Measurements from ENCODE around the gene TEX19. TPM values are rescaled to one million over a fixed set of nuclear protein-coding genes. Genes with fewer than 3 reads are reported as not detected.

TEX19 gene
- total and polyA plus RNA-seq, 2 of the 8 experiments (the other 6 are each of a cell fraction or from before 2014, with no cell fraction given), result 0.54 to 0.80 TPM

- TF ChIP-seq, protein P1, sequence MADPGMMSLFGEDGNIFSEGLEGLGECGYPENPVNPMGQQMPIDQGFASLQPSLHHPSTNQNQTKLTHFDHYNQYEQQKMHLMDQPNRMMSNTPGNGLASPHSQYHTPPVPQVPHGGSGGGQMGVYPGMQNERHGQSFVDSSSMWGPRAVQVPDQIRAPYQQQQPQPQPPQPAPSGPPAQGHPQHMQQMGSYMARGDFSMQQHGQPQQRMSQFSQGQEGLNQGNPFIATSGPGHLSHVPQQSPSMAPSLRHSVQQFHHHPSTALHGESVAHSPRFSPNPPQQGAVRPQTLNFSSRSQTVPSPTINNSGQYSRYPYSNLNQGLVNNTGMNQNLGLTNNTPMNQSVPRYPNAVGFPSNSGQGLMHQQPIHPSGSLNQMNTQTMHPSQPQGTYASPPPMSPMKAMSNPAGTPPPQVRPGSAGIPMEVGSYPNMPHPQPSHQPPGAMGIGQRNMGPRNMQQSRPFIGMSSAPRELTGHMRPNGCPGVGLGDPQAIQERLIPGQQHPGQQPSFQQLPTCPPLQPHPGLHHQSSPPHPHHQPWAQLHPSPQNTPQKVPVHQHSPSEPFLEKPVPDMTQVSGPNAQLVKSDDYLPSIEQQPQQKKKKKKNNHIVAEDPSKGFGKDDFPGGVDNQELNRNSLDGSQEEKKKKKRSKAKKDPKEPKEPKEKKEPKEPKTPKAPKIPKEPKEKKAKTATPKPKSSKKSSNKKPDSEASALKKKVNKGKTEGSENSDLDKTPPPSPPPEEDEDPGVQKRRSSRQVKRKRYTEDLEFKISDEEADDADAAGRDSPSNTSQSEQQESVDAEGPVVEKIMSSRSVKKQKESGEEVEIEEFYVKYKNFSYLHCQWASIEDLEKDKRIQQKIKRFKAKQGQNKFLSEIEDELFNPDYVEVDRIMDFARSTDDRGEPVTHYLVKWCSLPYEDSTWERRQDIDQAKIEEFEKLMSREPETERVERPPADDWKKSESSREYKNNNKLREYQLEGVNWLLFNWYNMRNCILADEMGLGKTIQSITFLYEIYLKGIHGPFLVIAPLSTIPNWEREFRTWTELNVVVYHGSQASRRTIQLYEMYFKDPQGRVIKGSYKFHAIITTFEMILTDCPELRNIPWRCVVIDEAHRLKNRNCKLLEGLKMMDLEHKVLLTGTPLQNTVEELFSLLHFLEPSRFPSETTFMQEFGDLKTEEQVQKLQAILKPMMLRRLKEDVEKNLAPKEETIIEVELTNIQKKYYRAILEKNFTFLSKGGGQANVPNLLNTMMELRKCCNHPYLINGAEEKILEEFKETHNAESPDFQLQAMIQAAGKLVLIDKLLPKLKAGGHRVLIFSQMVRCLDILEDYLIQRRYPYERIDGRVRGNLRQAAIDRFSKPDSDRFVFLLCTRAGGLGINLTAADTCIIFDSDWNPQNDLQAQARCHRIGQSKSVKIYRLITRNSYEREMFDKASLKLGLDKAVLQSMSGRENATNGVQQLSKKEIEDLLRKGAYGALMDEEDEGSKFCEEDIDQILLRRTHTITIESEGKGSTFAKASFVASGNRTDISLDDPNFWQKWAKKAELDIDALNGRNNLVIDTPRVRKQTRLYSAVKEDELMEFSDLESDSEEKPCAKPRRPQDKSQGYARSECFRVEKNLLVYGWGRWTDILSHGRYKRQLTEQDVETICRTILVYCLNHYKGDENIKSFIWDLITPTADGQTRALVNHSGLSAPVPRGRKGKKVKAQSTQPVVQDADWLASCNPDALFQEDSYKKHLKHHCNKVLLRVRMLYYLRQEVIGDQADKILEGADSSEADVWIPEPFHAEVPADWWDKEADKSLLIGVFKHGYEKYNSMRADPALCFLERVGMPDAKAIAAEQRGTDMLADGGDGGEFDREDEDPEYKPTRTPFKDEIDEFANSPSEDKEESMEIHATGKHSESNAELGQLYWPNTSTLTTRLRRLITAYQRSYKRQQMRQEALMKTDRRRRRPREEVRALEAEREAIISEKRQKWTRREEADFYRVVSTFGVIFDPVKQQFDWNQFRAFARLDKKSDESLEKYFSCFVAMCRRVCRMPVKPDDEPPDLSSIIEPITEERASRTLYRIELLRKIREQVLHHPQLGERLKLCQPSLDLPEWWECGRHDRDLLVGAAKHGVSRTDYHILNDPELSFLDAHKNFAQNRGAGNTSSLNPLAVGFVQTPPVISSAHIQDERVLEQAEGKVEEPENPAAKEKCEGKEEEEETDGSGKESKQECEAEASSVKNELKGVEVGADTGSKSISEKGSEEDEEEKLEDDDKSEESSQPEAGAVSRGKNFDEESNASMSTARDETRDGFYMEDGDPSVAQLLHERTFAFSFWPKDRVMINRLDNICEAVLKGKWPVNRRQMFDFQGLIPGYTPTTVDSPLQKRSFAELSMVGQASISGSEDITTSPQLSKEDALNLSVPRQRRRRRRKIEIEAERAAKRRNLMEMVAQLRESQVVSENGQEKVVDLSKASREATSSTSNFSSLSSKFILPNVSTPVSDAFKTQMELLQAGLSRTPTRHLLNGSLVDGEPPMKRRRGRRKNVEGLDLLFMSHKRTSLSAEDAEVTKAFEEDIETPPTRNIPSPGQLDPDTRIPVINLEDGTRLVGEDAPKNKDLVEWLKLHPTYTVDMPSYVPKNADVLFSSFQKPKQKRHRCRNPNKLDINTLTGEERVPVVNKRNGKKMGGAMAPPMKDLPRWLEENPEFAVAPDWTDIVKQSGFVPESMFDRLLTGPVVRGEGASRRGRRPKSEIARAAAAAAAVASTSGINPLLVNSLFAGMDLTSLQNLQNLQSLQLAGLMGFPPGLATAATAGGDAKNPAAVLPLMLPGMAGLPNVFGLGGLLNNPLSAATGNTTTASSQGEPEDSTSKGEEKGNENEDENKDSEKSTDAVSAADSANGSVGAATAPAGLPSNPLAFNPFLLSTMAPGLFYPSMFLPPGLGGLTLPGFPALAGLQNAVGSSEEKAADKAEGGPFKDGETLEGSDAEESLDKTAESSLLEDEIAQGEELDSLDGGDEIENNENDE (IDR thresholded peaks at IDR 0.05; ENCODE audit: insufficient replicate concordance, low read length), result no peak
- no peak for TF ChIP-seq SP1 (IDR thresholded peaks at IDR 0.05; ENCODE audit: low read depth, low read length)
Measured at GRCh38 chr17:82346342-82347300, 12.4 kb upstream of the TEX19 start (continued).
